ENCODE measurements around the gene SMURF2.

Gene SMURF2

GRCh38 chr17:64622931-64623654 is 39.0 kb downstream of the SMURF2 start:
- Histone ChIP-seq H3K27ac (no peak overlapping the region), H3K9me3 (ENCODE audit: control insufficient read depth, low read length) (no peaks in the 10 kb centered on the region)

GRCh38 chr17:64621772-64622171 is 40.3 kb downstream of the SMURF2 start:
- no peak overlapping the region for H3K9ac ChIP-seq
- peaks cover 13% of the 10 kb centered on the region for H3K4me1 ChIP-seq
- peaks cover 33% of the 10 kb centered on the region for H3K79me2 ChIP-seq
- no peak overlapping the region for H3K4me3 ChIP-seq (ENCODE audit: low read depth, low read length)
- no peaks in the 10 kb centered on the region for H3K9me3 ChIP-seq (ENCODE audit: control insufficient read depth, low read length)
- no peak overlapping the region for H3K27ac ChIP-seq
- TF ChIP-seq CTCF (IDR thresholded peaks at IDR 0.05), result no peak
- H3K27me3 ChIP-seq (ENCODE audit: control insufficient read depth, insufficient read depth, low read length), result no peaks in the 10 kb centered on the region
- H3K4me2 ChIP-seq (ENCODE audit: low read length), result no peak overlapping the region
- no peaks in the 10 kb centered on the region for H3K36me3 ChIP-seq (ENCODE audit: control insufficient read depth, insufficient read depth, low read length)
- H2AFZ ChIP-seq, result no peak overlapping the region

More at GRCh38 chr17:64622931-64623654, 39.0 kb downstream of the SMURF2 start:
- peaks cover 13% of the 10 kb centered on the region for H3K4me1 ChIP-seq
- peaks cover 40% of the 10 kb centered on the region for H3K79me2 ChIP-seq
- no peak overlapping the region for H2AFZ ChIP-seq
- no peak overlapping the region for H3K9ac ChIP-seq
- no peaks in the 10 kb centered on the region for H3K27me3 ChIP-seq (ENCODE audit: control insufficient read depth, insufficient read depth, low read length)
- no peaks in the 10 kb centered on the region for H3K36me3 ChIP-seq (ENCODE audit: control insufficient read depth, insufficient read depth, low read length)
- H3K4me3 ChIP-seq (ENCODE audit: low read depth, low read length), result no peak overlapping the region
- no peak overlapping the region for H3K4me2 ChIP-seq (ENCODE audit: low read length)
- TF ChIP-seq CTCF (IDR thresholded peaks at IDR 0.05), result no peak

- no peak overlapping the region for H3K4me3 ChIP-seq (ENCODE audit: low read depth, low read length)
- H3K9me3 ChIP-seq (ENCODE audit: control insufficient read depth, low read length), result no peaks in the 10 kb centered on the region
- H3K4me2 ChIP-seq (ENCODE audit: low read length), result no peak overlapping the region
- TF ChIP-seq CTCF (IDR thresholded peaks at IDR 0.05), result no peak
- peaks cover 13% of the 10 kb centered on the region for H3K4me1 ChIP-seq
- H2AFZ ChIP-seq, result no peak overlapping the region
- H3K79me2 ChIP-seq, result peaks cover 18% of the 10 kb centered on the region
- H3K27me3 ChIP-seq (ENCODE audit: control insufficient read depth, insufficient read depth, low read length), result no peaks in the 10 kb centered on the region
- no peak overlapping the region for H3K27ac ChIP-seq
- no peak overlapping the region for H3K9ac ChIP-seq
- no peaks in the 10 kb centered on the region for H3K36me3 ChIP-seq (ENCODE audit: control insufficient read depth, insufficient read depth, low read length)
Observed at GRCh38 chr17:64618848-64619247, 43.3 kb downstream of the SMURF2 start.

GRCh38 chr17:64617125-64617780 is 44.9 kb downstream of the SMURF2 start:
- H3K9me3 ChIP-seq (ENCODE audit: control insufficient read depth, low read length), result no peaks in the 10 kb centered on the region
- no peak overlapping the region for H2AFZ ChIP-seq
- no peaks in the 10 kb centered on the region for H3K36me3 ChIP-seq (ENCODE audit: control insufficient read depth, insufficient read depth, low read length)
- no peaks in the 10 kb centered on the region for H3K27me3 ChIP-seq (ENCODE audit: control insufficient read depth, insufficient read depth, low read length)
- no peak for TF ChIP-seq CTCF (IDR thresholded peaks at IDR 0.05)
- no peak overlapping the region for H3K4me2 ChIP-seq (ENCODE audit: low read length)
- peaks cover 6% of the 10 kb centered on the region for H3K79me2 ChIP-seq
- peaks cover 13% of the 10 kb centered on the region for H3K4me1 ChIP-seq
- no peak overlapping the region for H3K4me3 ChIP-seq (ENCODE audit: low read depth, low read length)
- H3K27ac ChIP-seq, result no peak overlapping the region
- no peak overlapping the region for H3K9ac ChIP-seq

Measured in parathyroid adenoma (tissue), 2 donors.